ENCODE data around the gene MAML3. TPM values are rescaled to one million over a fixed set of nuclear protein-coding genes. Genes with fewer than 3 reads are reported as not detected.

Gene MAML3
- total RNA-seq, 6 experiments from 2014 or later = 1.2 to 1.9 (median 1.6) TPM

GRCh38 chr4:140127422-140127821 lies 26.6 kb downstream of the MAML3 start:
- DNase-seq = no peak
- no peak overlapping the region for H3K4me3 Mint-ChIP-seq
- H3K36me3 Mint-ChIP-seq (ENCODE audit: low read depth) = peaks cover 4% of the 10 kb centered on the region; the same call in 1 of the 2 replicates
- H3K4me1 Mint-ChIP-seq (ENCODE audit: low read depth) = peaks cover 19% of the 10 kb centered on the region
- H3K27me3 Mint-ChIP-seq (ENCODE audit: insufficient read depth) = peaks cover 2% of the 10 kb centered on the region; the same call in 1 of the 2 replicates
- TF ChIP-seq, protein P1, sequence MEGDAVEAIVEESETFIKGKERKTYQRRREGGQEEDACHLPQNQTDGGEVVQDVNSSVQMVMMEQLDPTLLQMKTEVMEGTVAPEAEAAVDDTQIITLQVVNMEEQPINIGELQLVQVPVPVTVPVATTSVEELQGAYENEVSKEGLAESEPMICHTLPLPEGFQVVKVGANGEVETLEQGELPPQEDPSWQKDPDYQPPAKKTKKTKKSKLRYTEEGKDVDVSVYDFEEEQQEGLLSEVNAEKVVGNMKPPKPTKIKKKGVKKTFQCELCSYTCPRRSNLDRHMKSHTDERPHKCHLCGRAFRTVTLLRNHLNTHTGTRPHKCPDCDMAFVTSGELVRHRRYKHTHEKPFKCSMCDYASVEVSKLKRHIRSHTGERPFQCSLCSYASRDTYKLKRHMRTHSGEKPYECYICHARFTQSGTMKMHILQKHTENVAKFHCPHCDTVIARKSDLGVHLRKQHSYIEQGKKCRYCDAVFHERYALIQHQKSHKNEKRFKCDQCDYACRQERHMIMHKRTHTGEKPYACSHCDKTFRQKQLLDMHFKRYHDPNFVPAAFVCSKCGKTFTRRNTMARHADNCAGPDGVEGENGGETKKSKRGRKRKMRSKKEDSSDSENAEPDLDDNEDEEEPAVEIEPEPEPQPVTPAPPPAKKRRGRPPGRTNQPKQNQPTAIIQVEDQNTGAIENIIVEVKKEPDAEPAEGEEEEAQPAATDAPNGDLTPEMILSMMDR (IDR thresholded peaks at IDR 0.05) = no peak
- H3K27ac Mint-ChIP-seq = no peak overlapping the region
- no peaks in the 10 kb centered on the region for H3K9me3 Mint-ChIP-seq

DNA sequence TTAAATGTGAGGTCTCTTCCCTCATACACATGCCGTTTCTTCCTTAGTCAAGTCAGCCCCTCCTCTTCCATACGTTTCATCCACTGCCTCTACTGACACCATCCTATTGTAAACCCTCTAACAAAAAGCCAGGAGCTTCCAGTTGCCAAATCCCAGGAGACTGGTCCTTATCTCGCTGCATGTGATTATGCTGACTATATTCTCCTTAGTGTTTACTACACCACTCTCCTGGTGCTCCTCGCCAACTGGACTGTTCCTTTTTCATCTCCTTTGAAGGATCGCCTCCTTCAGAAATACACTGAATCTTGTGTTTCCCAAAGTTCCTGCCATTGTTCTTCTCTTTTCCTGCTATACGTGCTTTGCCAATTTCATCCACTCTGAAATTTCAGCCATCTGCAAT lies 27.7 kb downstream of the MAML3 start:
- peaks cover 4% of the 10 kb centered on the region; the same call in 1 of the 2 replicates for H3K36me3 Mint-ChIP-seq (ENCODE audit: low read depth)
- no peak for DNase-seq
- TF ChIP-seq, protein P1 (IDR thresholded peaks at IDR 0.05) = no peak
- H3K4me3 Mint-ChIP-seq = no peak overlapping the region
- H3K27ac Mint-ChIP-seq = no peak overlapping the region
- H3K4me1 Mint-ChIP-seq (ENCODE audit: low read depth) = peaks cover 13% of the 10 kb centered on the region
- no peaks in the 10 kb centered on the region for H3K9me3 Mint-ChIP-seq
- H3K27me3 Mint-ChIP-seq (ENCODE audit: insufficient read depth) = peaks cover 2% of the 10 kb centered on the region; the same call in 1 of the 2 replicates

- no peak for DNase-seq
- Mint-ChIP-seq H3K4me1 (ENCODE audit: low read depth) (peaks cover 4% of the 10 kb centered on the region), H3K27ac (no peak overlapping the region), H3K4me3 (no peak overlapping the region), H3K27me3 (ENCODE audit: insufficient read depth) (peaks cover 2% of the 10 kb centered on the region; the same call in 1 of the 2 replicates), H3K36me3 (ENCODE audit: low read depth) (peaks cover 4% of the 10 kb centered on the region; the same call in 1 of the 2 replicates), H3K9me3 (no peaks in the 10 kb centered on the region)
- TF ChIP-seq, protein P1 (IDR thresholded peaks at IDR 0.05) = no peak
Measured at GRCh38 chr4:140125374-140125773, 28.6 kb downstream of the MAML3 start.

DNA sequence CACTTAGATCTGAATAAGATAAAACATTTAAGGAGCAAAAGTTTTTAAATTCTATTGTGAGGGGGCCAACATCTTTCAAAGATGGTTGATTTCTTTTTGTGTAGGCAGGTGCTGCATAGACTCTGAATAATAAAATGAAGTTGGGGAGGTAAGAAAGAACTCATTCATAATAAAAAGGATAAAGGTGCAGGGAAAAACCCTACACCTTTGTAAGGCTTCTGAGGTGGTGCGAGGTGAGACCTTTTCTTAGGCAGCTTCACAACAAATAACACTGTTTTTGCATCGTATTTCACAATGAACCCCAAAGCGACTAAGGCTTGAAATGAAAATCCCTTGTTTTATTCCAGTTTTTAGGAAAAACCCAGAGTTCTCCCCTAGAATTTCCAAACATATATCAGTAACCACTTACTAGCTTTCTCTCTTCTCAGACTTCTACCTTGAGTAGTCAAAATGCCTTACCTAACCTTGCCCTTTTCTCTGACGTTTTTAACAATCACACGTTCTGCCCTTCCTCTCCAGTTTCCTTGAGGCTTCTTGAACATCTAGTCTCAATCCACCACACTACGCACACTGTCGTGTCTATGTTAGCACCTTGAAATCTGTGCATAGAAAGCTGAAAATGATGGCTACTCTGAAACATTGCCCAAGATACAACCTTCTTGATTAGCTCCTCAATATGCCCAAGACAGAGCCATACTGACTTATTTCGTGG lies 30.2 kb downstream of the MAML3 start:
- Mint-ChIP-seq H3K36me3 (ENCODE audit: low read depth) (peaks cover 4% of the 10 kb centered on the region; the same call in 1 of the 2 replicates), H3K4me1 (ENCODE audit: low read depth) (no peaks in the 10 kb centered on the region), H3K9me3 (no peaks in the 10 kb centered on the region), H3K27me3 (ENCODE audit: insufficient read depth) (peaks cover 2% of the 10 kb centered on the region; the same call in 1 of the 2 replicates), H3K27ac (no peak overlapping the region), H3K4me3 (no peak overlapping the region)
- TF ChIP-seq, protein P1 (IDR thresholded peaks at IDR 0.05) = no peak
- no peak for DNase-seq

- peaks cover under 1% of the 10 kb centered on the region; the same call in 1 of the 2 replicates for H3K27me3 Mint-ChIP-seq (ENCODE audit: insufficient read depth)
- H3K9me3 Mint-ChIP-seq = no peaks in the 10 kb centered on the region
- DNase-seq = no peak
- H3K36me3 Mint-ChIP-seq (ENCODE audit: low read depth) = peaks cover 1% of the 10 kb centered on the region; the same call in 1 of the 2 replicates
- TF ChIP-seq, protein P1 (IDR thresholded peaks at IDR 0.05) = no peak
- no peaks in the 10 kb centered on the region for H3K4me1 Mint-ChIP-seq (ENCODE audit: low read depth)
- no peak overlapping the region for H3K4me3 Mint-ChIP-seq
- H3K27ac Mint-ChIP-seq = no peak overlapping the region
Measured at GRCh38 chr4:140122891-140123290, 31.1 kb downstream of the MAML3 start.

Measured in HFFc6 (cell line).